Heart left ventricle (tissue), 13 donors: ENCODE measurements around the gene ARMC6.

ENCODE experiments used
- CTCF ChIP-seq, 12 donors: fragments of 200-600 bp; sonication (generic) in 4 of 12; IDR thresholded peaks; one replicate each; pipeline versions ENCODE4 v1.5.0 to v1.8.0; 2018 to 2022; ENCODE audit warnings: antibody characterized with exemption in 12 of 12, mild to moderate bottlenecking in 5 of 12
- POLR2A ChIP-seq, 2 donors: fragments of 450-650 bp; IDR thresholded peaks; one replicate each; pipeline ENCODE4 v1.6.1; 2017; ENCODE audit warnings: antibody characterized with exemption in 2 of 2, mild to moderate bottlenecking in 2 of 2, moderate library complexity in 2 of 2
- donor health status: ischemic (EF 13 %, LVEDD 7.1; RV severe dilation, severe dysfunction).
- donor health status: DM: no; HTN: yes; CAD: no.
- donor health status: DM: no; HTN: no; CAD: no.
- donor health status: ischemic (EF 25% LVEDD 6.9; RV normal size, moderate dysfunction).
- donor health status: ischemic (EF 25% LVEDD 5.7; RV mildly dilated, moderate dysfunction).
- donor health status: ischemic (EF 35%, LVEDD 5.7; RV mildly dilated, moderate dysfunction).
- donor health status: nonischemic (EF 11% LVEDD 7.7; RV severe dilation, severe dysfunction).
- donor health status: DM: yes; HTN: yes; CAD: no.
- donor health status: PGD.
- donor health status: ischemic (EF 29% LVEDD 5.4; RV normal size, mild dysfunction).
- donor health status: nonischemic (EF 23%, LVEDD 6.1; RV moderate dilation, normal function).

- no peak for TF ChIP-seq POLR2A (IDR thresholded peaks at IDR 0.05)
- TF ChIP-seq CTCF (IDR thresholded peaks at IDR 0.05): no peak
These were observed 35.1 kb upstream of the ARMC6 start for GRCh38 chr19:18998276-18998675.
